Hematopoietic multipotent progenitor cell treated with erythropoietin and hydrocortisone succinate and interleukin-3 and kit ligand, for 15 days (in vitro differentiated cells): ENCODE data around the gene CCDC85A.

ENCODE experiments used
- DNase-seq: peaks from one replicate; pipeline ENCODE4 v3.0.0-alpha.2; 2015; ENCODE audit warnings: low spot score

CCDC85A gene

DNA sequence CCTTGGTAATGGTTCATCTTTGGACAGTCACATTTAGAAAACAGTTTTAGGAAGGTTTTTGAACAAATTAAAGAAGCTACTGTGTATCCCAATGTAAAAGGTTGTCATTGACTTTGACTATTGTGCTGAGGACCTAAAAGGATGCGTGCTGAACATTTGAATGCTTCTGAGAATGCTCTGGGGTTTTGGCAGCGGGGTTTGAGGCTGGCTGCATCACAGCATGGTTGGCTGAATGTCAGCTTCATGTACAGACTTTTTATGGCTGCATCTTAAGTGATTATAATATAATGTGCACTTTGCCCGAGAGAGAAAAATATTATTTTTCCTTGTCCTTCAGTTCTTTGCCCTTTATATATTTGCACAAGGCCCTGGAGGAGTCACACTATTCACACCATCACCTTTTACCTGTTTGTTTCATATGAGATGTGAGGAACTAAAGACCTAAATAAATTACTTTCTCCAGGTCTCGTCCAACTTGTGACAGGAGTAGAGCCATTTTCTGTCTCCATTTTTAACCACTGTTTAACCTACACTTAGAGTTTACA is 125.9 kb downstream of the CCDC85A start:
- no peak for DNase-seq

DNA sequence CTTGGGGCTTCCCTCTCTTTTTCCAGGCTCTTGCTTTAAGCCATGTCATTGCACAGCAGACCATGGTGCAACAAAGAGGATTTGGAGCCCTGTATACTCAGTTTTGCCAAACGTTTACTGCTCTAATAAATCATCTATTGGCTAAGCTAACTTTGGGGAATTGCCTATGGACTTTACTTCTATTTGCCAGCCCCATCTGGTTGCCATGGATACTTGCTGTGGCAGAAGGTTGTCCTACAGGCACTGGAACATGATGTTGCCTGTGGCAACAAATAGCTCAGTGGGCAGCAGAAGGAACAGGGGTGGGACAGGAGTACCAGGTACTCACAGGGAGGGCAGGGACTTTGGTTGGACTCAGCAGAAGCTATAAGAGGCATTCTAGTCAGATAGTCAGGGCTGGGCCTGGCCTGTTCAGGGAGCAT is 129.7 kb downstream of the CCDC85A start:
- DNase-seq = no peak

DNA sequence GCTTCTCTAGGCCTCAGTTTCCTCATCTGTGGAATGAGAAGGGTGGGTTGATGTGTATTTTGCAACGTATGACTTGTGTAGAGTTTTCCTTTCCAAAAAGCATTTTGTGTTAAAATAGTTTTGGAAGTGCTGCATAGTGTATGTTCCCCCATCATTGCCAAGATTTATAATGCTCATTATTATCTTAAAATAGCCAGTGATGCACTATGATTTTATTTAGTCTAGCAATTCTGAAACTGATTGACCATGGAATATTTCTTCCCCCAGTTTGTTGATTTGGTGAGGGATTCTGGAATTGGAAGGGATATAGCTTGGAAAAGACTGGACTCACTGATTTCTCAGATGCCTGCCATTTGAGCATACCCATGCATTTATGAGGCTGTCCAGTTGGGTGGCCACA is 130.6 kb downstream of the CCDC85A start:
- no peak for DNase-seq

DNA sequence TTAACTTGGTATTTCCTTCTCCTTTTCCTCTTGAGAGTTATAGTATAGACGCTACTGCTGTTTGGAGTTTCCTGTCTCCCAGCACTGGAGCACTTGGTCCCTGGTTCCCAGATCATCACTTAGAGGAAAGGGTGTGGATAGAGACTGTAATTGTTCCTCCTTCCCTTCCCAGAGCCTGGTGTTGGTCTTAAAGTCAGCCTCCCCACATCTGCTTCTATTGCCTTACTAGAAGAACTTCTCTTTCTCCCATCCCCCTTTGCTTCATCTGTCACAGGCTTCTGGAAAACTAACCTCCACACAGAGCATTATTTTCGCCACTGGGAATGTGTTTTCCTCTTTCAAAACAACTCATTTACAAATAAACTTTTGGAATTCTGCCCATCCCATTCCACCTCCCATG is 131.0 kb downstream of the CCDC85A start:
- DNase-seq = no peak

DNA sequence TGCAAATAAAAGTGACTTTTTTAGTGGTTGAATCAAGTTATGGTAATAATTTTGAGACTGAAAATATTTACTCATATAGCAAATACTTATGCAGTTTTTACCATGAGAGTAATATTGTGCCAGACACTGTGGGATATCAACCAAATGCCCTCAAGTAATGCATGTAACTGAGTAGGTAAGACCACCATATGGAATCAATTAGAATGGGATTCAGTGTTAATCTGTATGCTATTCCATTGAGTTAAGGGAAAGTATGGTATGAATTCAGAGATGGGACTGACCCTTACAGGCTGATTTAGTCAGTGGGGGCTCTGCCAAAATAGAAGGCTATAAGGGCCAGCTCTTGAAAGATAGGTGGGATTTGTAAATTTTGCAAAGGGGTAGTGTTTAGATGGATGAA is 131.6 kb downstream of the CCDC85A start:
- DNase-seq = no peak

DNA sequence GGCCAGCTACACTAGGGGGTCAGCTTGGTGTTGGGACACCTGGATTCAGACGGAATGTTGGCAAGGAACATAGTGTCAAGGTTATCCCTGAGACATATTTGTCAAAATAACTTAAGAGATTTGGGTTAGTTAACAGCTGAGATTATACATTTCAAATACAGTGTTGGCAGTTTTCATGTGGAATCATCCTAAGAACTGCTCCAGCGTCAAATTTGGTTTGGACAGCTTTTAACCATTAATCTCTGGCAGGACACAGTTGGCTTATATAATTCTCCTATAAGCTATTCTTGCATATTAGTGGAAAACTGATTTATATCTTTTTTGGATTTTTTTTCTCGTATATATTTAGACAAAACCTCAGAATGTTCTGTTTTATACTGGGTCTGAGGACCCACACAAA is 132.2 kb downstream of the CCDC85A start:
- DNase-seq = no peak

DNA sequence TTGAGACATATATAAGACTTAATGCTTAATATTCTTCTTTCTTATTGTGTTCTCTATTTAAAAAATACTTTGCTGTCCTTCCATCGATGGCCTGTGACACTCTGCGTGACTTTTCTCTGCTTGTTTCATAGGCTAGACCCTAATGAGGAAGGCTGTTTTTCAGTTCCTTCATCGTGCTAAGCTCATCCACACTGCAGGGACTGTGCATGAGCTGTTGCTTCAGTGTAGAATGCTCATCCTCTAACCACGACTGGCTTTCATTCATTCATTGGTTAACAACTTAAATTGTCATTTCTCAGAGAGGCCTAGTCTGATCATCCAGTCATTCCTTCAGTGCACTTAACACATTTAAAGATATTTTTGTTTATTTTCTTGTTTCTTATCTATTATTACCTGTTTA is 134.4 kb downstream of the CCDC85A start:
- DNase-seq = no peak

DNA sequence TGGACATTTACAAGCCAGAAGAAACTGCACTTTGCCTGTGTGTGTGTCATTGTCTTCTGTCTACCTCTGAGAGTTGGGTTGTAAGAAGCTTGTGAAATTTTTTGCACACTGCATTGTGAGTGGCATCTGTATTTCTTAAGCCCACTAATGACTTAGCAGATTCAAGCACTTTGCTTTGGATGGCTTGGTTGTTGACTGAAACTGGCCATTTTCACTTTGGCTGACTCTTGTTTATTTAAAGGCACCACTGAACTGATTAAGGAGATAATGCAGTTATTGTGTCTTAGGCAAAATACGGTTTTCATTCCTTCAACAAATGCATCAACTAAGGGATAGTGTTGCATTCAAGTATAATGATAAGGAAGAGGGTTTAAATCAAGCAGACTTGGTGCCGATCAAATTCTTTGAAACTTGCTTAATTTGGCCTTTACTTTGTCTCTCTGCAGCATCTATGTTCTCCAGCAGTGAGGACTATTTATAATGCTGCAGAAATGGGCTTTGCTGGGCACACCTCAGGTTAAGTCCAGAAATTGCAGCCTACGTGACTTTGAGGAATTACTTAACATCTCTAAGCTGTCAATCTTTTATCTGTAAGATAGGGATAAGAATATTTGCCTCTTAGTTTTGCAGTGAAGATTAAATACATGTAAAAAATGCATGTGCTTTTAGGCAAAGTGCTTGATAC is 142.0 kb downstream of the CCDC85A start:
- no peak for DNase-seq

DNA sequence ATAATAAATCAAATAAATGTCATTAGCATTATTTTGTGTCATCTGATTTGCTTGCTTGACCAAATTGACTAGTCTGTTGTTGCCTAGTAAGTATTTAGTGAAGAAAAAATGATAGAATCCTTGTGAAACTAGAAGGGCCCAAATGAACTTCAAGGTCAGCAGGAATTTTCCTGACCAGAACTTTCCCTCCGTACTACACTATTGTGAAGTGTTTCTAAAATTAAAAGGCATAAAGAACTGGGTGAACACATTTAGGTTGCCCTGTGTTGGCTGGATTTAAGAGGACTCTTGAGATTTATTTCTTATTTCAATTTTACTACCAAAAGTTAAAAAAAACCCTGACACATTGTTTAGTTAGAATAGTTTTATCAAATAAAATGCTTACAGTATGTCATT is 142.6 kb downstream of the CCDC85A start:
- DNase-seq = no peak

DNA sequence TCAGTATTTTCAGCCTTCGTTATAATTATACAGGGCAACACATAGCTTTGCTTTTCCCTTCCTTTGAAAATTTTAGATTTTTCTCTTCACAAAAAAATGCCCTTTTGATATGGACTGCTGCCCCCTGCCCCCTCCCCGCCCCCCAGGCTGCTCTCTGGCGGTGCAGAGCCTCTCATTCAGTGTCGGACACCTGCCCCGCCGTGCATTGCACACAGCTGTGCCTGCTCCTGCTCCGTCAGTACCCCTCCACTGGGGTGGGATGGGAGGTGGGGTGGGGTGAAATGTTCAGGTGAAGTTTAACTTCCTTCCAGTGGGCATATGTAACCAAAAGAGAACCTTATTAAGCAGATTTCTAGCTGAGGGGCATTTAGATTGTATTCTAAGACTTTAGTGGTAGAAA is 148.0 kb downstream of the CCDC85A start:
- DNase-seq = no peak

DNA sequence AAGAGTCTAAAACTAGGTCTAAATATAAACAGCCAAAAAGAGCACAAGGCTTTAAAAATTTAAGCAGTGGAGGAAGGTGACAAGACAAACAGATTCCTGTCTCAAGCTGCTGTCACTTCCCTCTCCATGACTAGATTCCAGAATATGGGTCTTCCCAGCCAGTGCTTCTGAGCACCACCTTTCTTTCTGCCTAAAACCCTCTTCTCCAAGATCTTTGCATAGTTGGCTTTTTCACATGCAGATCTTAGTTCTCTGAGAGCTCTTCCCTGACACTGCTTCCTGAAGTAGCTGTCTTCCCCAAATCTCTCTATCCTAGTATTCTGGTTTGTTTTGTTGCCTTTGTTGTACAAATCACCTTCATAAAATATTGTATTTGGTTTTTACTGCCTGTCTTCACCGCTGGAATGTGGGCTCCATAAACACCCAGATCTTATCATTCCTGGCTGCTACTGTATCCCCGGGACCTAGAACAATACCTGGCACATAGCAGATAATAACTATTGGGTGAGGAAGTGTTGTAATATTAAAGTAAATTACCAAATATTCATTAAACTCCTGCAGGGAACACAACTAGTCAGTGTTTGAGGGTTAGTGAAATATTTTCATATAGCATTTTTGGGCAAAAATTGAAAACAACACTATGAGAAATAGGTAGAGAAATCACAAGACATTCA is 150.2 kb downstream of the CCDC85A start:
- no peak for DNase-seq

DNA sequence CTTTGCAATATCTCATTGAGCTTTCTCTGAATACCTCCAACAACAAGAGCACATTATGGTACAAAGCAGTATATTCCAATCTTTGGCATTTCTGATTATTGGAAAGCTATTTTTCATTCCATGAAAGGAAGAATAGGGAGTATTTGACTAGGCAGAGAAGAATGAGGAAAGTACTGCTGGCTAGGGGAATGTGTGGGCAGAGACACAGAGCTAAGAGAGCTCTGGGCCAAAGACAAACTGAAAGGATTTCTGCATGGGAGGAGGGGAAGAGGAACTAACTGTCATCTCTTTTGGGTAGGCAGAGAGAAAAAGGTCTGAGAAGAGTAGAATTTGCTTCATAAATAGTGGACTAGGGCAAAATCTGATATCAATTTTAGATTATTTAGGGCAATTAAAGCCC is 150.8 kb downstream of the CCDC85A start:
- DNase-seq = no peak

DNA sequence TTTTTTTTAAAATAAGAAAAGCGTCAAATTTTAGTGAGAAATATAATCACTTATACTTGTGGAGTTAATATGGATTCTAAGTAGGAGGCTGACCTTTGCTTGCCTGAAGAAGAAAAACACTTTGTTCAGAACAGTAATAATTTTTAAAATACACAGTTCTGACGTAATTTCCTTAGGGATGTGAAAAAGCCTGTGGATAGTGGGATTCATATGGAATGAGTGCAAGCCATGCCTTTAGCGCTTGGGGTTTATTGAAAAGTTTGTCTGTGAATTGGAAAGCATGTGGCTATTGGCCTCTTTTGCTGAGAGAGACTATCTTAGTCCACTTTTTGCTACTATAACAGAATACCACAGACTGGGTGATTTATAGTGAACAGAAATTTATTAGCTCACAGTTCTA is 151.3 kb downstream of the CCDC85A start:
- DNase-seq = no peak

DNA sequence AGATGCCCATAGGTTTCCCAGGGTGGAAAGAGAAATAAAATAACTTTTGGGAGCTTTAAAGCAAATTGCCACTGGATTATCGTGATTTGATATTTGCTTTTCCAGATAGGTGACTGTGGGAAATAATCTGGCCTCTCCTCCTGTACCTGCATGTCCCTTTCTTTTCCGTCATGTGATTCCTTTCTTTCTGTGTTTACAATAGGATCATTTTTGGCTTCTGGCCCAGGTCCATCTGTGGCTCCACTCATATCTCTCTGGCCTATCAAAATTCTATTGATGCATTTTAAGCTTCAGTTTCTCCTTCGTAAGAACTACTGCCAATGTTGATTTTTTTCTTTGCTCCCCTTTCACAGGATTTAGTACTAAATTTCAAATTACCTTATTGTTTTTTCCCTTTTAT is 153.6 kb downstream of the CCDC85A start:
- no peak for DNase-seq

DNA sequence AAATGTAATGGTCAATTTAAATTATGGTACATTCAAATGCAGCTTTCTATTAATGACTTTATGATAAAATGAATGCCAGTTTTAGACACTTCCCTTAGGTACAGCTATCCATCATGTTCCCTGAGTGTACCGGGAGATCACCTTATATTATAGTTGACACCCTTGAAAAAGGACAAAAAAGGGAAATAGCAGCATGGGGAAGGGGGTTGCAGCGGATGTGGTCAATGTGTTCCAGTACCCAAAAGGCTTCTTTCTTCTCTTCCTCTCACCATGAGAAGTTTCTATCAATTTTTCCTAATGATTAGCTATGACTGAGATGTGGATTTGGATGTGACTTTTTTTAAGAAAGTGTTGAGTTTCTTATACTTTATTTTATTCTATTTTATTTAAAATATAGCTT is 154.4 kb downstream of the CCDC85A start:
- DNase-seq = no peak

DNA sequence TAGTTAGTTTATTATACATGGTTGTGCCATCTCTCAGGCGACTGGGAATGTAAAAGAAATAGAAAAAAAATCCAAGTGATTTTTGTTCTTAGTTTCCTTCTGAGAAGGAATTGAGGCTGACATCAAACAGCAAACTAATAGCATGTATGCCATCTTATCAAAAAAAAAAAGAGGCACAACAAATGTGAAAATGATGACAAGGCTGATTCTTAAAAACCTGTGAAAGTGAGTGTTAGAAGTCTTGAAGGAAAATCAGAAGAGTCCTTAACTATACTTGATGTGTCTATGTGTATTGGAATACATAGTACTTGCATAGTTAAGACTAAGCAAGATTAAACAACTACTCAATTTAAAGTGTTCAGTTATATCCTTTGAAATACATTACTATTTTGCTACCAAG is 161.0 kb downstream of the CCDC85A start:
- DNase-seq = no peak

DNA sequence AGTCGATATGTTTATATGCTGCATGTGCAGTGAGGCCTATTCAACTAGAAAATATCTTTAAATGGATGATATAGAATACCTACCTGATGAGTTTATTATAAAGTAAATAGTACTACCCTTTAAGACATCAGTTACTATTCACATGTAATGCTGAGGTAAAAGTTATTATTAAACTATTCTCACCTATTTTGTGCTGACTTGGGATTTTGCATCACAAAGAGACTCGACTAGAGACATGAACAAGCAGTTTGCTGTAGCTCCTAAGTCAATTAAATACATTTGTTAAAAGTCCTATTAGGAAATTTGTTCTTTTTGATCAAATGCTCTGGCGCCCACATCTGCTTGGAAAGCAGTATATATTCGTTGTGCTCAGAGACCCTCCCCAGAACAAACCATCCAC is 164.1 kb downstream of the CCDC85A start:
- DNase-seq = no peak

DNA sequence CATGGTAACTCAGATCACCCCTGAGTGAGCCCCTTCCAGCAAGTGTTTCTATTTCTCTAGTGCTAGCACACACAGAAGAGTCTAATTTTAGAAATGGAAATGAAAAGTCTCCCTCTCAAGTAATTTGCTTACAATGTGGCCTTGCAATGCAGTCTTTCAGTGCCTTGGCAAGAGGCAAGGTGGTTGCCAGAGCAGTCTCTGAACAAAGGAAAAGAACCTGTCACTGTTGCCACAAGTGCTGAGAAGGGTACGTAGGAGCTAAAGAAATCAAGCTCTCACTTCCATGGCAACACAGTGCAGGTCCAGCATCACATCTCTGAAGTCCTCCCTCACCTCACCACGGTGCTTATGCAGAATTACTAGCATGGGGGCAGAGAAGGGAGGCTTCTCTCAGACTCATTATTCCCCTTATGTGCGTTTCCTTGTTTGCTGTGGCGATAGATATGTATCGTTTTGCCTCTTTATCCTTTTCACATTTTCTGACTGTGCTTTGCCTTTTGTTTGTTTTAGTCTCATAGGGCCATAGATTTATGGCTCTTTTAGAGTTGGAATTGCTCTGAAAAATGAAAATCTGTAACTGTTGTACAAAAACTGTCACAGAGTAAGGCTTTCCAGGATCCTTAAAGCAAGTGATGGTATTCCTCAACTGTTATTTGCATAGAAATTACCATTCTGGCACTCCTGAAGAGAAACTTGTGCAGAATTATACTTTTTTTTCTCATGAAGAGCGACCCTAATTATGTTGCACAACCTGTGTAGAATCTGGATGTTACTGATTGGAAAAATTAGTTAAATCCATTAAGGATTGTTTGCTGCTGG is 164.8 kb downstream of the CCDC85A start:
- no peak for DNase-seq

DNA sequence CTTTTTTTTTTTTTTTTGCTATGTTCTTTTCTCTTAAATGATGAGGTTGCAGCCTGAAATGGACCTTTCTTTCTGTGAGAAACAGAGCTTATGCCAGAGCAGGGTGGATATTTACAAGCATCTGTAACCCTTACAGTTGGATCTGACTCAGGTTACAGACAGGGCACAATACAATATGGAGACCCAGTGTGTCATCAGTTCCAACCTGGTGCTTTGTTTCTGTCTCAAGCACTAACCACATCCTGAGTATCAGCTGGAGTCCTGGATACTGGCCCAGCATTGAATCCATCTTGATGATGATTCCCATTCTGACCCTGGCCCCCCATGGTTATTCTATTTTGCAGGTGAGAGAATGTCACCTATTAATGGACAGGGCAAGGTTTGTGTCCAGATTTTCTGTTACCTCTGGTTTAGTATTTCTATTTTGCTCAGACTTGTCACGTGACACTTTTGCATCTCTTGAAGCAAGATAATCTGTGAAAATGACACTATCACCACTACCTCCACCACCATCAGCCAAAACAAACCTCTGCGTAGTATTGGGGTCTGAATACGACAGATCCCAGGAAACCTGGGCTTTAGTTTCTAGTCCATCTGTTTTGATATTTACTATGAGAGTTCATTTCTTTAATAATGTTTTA is 174.0 kb downstream of the CCDC85A start:
- DNase-seq = no peak

DNA sequence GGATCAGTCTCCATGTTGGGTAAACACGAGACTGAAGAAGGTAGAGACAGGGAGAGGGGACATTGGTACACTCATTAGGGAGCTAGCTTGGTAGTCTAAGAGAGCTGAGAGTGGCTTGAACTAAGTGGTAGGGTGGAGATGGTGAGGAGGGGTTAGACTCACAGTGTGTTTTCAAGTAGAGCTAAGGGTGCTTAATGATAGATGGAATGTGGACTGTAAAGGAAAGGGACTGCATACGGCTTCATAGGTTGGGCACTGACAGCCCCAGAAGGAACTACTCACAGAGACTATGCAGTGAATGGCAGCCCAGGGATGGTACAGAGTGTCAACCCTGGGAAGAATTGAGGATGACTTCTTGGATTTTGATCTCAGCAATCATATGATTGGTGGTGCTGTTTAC is 178.1 kb downstream of the CCDC85A start:
- DNase-seq = no peak

DNA sequence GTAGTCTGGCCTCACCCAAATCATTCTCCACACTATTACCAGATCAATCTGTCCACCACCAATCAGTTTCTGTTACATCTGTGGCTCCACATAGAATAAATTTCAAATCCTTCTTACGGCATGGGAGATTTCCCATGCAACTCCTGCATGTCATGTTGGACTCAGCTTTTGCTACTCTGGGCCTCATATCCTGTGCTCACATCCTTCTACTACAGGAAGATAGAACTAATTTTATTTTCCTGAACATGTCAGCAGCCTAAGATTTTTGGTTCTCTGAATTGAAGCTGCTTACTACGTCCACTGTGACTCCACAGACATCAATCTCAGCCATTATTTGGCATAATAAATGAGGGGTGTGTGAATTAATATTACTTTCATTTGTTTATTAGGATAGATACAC is 181.1 kb downstream of the CCDC85A start:
- DNase-seq = no peak

DNA sequence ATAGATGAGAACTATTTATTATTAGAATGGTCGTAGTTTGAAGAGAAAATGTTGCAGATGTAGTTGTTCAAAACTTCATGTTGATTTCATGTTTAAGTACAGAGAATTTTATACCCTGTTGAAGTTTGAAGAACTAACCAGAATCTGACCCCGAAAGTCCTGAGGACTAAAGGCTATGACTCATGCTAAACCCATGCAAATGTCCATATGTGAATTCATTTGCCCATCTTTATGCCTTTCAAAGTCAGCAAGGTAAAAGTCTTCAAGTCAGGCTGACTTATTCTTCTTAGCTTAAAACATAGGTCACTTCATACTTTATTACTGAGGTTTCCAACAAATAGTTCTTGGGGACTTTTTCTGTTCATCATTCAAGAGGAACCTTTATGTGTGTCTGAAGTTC is 185.5 kb downstream of the CCDC85A start:
- no peak for DNase-seq
